Iris pigment epithelial cell (primary cell): ENCODE results near the gene C16orf89.
"Not testable (repeated sequence)": the region's sequence is repeated elsewhere in the genome, so short reads cannot be mapped to it uniquely, and the experiment has no call there.

ENCODE experiments used
- DNase-seq: peaks from one replicate; pipeline ENCODE4 v3.0.0-alpha.2; 2011; ENCODE audit warnings: low read depth

C16orf89 gene

DNA sequence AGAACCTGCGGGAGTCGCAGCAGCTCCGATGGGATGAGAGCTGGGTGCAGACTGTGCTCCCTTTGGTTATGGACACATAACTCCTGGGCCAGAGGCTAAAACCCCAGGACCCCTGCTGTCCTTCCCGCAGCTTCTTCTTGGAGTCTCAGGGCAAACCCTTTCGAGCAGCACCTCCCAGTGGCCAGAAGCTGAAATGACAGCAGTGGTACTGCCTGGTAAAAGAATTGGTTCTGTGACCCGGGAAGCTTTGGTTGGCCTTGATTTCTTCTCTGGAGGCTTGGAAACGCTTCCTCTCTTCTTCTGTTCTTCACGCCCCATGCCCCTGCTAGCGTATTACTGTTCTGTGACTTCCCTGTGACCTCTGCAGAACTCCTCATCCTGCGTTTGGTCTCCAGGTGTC is 19.0 kb upstream of the C16orf89 start:
- peak; percentile 58 for DNase-seq

DNA sequence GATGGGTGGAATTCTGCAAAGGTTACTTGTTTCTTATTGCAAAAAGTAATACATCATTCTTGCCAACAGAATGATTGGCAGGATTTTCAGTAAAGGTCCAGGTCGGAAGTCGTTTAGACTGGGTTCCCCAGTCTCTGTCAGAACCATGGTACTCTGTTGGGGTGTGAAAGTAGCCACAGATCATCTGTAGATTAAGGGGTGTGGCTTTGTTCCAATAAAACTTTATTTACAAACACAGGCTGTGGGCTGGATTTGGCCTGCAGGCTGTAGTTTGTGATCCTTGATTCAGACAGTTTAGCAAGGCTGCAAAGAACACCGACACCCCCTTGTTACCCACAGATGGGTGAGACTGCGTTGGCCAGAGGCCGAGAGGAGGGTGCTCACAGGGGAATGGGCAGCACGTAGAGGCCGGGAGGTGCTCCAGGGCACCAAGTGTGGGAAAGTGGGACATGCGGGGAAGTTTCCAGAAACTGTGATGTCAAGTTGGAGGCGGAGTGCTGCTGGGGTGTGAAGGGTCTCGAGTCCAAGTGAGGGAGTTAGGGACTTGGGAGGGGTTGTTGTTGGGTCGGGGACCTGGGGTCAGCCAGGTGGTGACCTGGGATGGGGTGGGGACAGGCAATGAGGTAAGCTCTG is 18.5 kb upstream of the C16orf89 start:
- not testable (repeated sequence) for DNase-seq

DNA sequence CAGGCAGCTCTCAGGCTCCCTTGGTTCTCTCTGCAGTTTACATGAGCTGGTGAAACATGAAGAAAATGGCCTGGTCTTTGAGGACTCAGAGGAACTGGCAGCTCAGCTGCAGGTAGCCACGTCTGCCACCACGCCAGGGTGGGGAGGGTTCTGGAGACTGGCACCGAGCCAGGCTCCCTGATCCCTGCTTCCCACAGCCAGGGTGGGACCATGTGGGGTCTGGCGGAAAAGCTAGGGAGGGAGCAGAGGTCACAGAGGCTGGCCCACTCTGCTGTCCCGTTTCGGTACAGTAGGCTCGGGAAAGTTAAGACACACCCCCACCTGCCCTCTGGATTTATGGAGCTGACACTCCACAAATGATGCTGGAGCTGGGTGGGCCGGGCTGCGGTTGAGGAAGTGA is 17.9 kb upstream of the C16orf89 start:
- not testable (repeated sequence) for DNase-seq

DNA sequence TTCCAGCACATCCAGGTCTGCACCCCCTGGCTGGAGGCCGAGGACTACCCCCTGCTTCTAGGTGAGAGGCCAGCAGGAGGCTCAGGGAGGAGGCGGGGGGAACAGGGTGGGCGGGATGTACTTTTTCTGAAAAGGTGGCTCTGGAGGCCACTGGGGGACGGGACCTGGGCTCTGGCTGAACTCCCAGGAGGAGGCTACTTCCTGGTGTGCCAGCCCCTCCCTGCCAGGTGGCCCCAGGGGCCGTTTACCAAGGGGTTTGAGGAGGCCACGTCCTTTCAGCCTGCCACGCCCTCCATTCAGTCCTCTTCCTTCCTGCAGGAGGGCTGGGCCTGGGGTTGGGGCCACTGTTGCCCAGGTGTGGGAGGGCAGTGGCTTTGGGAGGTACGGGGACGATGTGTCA is 15.2 kb upstream of the C16orf89 start:
- DNase-seq = not testable (repeated sequence)

DNA sequence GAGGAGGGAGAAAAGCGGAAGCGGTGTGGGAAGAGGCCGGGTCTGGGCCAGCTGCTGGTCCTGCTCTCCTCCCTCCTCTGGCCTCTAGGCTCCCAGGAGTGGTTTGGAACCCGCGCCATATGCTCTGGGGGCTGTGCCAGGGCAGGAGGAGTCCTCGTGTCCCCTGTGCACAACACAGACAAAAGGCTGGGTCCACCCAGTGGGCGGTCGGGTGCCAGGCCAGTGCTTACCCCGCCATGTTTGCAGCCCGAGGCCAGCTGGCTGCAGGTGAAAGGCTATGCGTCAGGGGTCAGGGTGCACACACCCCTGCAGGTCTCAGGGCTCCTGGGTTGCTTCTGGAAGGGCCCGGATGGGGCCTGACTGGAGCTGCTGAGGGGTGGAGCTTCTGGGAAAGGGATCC is 14.7 kb upstream of the C16orf89 start:
- DNase-seq = not testable (repeated sequence)

DNA sequence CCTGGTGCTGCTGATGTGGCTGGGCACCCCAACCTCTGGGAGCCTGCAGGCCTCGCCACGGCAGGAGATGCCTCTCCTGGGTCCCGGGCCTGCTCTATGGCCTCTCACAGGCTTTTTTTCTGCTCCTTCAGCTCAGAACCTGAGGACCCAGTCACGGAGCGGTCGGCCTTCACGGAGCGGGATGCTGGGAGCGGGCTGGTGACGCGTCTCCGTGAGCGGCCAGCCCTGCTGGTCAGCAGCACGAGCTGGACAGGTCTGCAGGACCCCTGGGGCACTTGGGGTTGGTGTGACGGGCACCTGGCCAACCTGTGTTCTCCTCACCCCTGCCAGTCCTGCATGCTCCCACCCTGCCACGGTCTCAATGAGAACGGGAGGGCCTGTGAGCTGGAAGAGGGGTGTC is 12.9 kb upstream of the C16orf89 start:
- DNase-seq = no peak

DNA sequence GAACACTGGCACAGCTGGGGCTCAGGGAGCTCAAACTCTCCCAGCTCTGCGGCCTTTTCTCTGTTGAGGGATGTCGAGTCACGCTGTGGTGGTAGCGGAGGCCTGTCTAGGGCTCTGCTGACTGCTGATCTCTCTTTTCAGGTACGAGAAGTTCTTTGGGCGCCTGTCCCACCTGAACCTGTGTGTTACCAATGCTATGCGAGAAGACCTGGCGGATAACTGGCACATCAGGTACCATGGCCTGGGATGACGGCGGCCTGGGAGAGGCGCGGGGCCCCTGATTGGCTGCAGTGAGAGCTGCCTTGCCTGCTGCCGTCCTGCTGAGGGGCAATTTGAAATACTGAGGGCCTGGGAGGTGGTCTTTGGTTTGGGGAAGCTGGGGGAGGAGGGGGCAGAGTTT is 11.5 kb upstream of the C16orf89 start:
- DNase-seq = no peak

DNA sequence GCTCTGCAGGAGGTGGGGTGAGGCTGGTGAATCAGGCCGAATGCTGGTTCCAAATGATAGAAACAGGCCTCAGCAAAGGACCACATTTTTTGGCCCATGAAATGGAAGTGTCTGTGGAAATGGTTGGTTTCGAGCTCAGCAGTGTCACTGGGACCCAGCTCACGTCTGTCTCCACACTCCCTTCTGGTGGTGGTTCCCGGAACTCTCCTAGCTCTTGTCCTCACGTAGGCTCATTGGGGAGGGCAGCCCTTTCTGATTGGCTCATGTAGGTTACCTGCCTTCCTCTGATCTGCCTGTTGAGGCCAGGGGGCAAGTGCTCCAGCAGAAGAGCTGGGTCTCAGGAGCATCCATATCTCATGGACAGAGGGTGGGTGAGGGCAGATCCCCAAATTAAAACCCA is 9.9 kb upstream of the C16orf89 start:
- no peak for DNase-seq

DNA sequence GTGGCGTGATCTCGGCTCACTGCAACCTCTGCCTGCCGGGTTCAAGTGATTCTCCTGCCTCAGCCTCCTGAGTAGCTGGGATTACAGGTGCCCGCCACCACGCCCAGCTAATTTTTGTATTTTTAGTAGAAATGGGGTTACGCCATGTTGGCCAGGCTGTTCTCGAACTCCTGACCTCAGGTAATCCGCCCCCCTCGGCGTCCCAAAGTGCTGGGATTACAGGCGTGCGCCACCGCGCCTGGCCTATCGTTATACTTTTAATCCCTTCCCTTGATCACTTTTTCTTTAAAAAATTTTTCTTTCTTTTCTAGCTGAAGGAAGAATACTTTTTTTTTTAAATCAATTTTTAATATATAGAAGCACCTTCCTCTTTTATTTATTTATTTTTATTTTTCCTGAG is 8.0 kb upstream of the C16orf89 start:
- not testable (repeated sequence) for DNase-seq

DNA sequence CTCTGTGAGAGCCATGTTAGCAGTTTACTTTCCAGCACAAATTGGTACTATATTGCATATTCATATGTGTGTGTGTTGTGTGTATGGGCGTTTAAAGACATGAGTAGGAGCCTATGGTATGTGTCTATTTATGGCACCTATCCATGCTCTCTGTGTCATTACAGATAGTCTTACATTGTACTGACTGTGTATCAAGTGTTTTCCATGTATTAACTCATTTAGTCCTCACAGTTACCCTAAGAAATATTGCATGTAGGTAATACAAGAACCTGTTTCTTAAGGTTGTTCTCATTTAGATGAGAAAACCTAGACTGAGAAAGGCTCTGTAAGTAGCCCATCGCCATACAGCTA is 7.5 kb upstream of the C16orf89 start:
- DNase-seq = peak; percentile 54

DNA sequence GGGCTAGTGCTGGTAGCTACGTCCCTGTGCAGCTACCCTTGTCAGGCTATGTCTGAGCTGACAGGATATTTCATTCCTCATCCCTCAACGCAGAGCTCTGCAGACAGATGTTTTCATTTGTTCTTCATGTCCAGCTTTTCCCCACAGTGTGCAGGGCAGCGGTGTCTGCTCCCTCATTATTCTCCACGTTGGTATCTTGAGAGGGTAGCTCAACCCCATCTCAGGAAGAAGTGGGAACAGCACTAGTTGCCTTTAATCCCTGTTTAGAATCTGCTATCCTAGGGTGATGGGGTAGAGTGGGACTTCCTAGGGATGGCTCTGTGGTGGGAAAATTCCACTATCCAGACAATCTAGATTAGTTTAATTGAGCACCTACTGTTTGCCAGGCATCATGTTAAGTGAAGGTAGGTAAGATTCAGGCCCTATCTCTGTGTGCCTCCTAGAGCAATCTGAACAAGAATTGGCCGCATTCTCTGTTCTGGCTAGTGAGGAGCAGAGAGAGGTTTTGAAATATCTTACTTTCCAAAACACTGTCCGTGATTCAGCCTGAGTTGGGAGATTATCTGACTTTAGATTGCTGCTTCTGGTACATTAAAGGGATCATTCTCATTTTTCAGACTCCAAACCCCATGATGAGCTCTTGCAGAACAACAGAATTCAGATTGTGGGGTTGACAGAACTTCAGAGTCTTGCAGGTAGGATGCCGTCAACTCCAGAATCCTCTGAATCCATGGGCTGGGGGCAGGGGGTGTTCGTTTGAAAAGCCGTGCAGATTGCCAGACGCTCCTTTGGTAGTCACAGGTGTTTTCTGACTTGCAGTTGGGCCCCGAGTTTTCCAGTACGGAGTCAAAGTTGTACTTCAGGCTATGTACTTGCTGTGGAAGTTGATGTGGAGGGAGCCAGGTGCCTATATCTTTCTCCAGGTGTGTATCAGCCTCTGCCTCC is 6.8 kb upstream of the C16orf89 start:
- DNase-seq = peak; percentile 23

DNA sequence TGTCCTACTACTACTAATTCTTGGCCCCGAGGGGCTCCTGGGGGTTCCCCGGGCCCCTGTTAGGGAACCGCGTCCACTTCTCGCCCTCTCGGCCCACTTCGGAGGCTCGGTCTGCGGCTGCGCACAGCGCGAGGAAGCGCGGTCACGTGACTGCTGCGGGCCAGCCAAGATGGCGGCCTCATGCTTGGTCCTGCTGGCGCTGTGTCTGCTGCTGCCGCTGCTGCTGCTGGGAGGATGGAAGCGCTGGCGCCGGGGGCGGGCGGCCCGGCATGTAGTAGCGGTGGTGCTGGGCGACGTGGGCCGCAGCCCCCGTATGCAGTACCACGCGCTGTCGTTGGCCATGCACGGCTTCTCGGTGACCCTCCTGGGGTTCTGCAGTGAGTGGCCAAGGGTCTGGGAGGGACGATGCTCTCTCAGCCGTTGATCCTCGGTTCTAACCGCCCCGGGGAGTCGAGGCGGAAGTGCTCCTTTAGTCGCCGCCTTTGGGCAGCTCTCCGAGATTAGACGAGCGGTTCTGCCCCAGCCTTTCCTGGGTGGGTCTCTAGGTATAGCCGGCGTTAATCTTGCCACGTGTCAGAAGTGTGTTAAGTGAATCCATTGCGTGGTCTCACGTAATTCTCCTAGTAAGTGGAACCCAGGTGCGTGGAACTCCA is 6.1 kb upstream of the C16orf89 start, which contains the start of gene ALG1:
ALG1 (plus strand) TSS at position 163 of the 653 bp plus-strand sequence; CDS start at position 170, 7 bp downstream.
- DNase-seq = peak; percentile 85

DNA sequence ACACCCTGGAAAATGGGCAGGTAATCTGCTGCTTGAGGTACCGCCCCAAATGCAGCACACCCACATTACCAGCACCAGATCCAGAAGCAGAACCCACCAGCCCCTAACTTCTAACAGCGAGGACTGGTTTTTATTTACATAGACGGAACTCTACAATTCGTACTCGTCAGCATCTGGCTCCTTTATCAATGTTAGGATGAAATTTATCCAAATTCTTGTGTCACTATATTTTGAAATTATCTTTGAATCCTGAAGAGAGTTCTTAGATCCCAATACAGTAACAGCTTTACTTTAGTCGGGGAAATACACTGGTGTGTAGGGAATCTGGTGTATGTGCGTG is 5.6 kb upstream of the C16orf89 start:
- DNase-seq = no peak

DNA sequence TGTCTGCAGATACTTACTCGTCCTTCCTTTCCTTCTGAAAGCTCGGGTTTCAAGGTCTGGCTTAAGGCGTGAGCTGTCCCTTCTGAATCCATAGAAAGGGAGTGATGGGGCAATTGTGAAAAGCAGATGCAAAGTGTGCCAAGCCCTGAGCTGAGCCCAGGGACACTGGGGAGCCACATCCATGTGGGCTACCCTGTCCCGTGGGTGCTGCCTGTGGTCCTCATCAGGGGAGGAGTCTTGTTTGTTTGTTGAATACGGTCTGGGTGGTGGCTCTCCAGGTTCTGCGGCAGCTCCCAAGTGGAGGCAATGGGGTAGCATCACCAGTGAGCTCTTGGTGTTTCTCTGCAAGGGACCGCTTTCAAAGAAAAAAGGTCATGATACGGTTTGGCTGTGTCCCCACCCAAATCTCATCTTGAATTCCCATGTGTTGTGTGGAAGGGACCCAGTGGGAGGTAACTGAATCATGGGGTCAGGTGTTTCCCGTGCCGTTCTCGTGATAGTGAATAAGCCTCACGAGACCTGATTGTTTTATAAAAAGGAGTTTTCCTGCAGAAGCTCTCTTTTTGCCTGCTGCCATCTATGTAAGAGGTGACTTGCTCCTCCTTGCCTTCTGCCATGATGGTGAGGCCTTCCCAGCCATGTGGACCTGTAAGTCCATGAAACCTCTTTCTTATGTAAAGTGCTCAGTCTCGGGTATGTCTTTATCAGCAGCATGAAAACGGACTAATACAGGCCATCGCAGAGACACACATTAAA is 4.9 kb upstream of the C16orf89 start:
- no peak for DNase-seq

DNA sequence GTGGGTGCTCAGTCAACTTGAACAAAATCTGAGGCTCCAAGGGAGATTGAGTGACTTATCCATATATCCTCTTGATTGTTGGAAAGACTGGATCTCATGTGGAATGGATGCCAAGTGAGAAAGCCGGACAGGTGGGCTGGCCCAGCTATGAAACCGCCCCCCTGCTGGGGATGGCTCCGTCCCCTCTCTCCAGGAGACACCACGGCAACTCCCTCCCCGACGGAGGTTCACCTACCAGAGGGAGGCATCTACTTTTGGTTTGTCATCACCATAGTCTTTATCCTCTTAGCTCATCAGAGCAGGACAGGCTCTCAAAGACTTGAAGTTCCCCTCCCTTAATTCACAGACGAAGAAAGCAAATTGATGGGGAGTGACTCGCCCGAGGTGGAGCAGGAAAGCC is 4.1 kb upstream of the C16orf89 start:
- no peak for DNase-seq

DNA sequence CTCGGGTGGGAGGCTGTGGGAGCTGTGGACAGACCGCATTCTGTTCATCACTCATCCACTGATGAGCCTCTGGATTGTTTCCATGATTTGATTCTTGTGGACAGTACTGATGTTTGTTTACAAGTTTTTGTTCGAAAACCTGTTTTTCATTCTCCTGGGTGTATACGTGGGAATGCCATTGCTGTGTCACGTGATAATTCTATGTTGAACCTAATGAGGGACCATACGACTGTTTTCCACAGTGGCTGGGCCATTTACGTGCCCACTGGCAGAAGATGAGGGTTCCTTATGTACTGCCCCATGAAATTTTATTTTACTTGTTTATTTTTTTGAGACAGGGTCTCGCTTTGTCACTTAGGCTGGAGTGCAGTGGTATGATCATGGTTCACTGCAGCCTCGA is 3.3 kb upstream of the C16orf89 start:
- no peak for DNase-seq

DNA sequence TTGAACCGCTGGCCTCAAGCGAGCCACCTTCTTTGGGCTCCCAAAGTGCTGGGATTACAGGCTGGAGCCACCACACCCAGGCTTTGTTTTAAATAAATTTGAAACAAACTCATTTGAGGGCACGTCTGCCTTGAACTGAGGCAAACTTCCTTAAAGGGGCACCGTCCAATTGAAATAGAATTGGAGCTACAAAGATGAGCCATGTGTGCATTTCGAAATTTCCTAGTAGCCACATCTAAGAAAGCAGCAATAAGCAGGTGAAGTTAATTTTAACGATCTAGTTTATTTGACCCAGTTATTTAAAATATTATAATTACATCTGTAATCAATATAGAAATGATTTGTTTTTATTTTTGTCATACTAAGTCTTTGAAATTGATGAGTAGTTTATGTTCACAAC is 755 bp upstream of the C16orf89 start:
- DNase-seq = no peak

DNA sequence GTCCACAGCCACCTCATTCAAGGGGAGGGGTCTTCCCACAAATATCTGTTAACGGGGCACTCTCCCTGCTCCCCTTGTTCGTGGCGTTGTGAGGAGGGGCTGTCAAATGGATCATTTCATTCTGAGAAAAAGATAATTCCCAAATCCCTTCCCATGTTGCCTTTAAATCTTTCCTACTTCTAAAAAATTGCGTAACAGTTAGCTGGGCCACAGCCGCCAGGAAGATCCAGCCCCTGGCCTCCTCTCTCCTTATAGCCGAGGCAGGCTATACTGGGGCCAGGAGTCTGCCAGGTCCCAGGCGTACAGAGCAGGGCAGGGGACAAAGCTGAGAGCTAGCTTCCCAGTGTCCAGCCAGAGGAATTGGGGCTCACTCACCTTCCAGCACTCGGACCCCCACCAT is 430 bp downstream of the C16orf89 start:
- no peak for DNase-seq

DNA sequence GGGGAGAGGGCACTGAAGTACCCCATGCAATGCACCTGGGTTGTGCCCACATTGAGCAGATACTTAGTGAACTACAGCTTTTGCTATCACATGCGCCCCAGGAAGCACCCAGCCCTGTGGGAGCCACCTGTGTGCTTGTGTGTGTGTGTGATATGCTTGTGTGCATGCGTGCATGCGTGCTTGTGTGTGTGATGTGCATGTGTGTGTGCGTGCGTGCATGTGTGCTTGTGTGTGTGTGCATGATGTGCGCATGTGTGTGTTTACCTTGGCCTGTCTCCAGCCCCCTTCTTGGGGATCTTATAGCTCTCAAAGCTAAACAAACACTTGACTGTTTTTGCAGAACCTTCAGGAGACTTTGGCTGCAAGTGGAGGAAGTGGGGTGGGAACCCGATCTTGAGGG is 841 bp downstream of the C16orf89 start:
- DNase-seq = peak; percentile 43

DNA sequence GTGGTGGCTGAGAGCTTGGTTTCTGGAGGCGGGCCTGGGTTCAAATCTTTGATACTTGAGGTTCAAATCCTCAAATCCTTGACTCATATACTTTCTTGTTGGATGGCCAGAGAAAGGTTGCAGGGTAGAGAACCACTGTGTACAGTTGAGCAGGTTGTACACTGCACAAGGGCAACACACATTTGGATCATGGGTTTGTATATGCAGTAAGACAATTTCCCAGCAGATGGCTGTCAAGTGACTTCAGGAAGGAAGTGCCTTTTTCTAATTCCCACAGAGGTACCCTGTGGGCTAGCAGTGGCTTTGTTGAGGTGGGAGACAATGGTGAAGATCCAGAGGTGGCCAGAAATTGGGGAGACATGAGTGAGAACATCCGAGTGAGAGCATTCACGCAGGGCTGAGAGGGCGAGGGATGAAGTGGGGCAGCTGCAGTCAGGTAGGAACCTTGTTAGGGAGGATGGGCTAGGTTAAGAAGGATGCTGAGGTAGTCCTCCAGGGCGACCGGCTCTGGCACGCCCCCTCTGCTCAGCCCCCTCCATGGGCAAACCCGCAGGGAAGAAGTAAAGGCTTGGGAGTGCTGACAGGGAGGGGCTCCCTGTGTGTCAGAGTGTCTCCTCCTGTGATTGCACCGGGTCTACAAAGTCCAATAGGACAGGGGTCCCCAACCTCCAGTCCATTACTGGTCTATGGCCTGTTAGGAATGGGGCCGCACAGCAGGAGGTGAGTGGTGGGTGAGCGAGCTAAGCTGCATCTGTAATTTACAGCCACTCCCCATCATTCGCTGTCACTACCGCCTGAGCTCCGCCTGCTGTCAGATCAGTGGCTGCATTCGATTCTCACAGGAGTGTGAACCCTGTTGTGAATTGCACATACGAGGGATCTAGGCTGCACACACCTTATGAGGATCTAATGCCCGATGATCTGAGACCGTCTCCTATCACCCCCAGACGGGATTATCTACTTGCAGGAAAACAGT is 2.7 kb downstream of the C16orf89 start:
- no peak for DNase-seq

DNA sequence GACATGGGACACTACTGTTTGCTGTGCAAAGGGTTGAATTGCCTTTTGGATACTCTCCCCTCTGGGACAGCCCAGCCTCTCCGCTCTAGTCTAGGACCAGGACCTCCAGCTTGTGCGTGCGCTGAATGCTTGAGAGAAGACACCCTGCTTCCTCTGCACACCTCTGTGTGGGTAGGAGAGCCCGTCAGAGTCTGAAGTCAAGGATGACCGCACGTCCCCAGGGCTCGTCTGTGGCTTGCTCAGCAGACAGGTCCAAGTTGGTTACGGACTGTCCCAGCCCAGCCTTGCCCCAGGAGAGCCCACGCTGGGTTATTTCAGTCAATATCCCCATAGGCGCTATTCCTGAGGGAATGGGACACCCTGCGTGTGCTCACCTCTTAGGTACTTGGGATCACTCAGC is 3.7 kb downstream of the C16orf89 start:
- DNase-seq = no peak
